Measurements from ENCODE around the gene RASL11B.

GRCh38 chr4:52866734-52867133, 4.6 kb downstream of the RASL11B start:
- TF ChIP-seq, protein P1, sequence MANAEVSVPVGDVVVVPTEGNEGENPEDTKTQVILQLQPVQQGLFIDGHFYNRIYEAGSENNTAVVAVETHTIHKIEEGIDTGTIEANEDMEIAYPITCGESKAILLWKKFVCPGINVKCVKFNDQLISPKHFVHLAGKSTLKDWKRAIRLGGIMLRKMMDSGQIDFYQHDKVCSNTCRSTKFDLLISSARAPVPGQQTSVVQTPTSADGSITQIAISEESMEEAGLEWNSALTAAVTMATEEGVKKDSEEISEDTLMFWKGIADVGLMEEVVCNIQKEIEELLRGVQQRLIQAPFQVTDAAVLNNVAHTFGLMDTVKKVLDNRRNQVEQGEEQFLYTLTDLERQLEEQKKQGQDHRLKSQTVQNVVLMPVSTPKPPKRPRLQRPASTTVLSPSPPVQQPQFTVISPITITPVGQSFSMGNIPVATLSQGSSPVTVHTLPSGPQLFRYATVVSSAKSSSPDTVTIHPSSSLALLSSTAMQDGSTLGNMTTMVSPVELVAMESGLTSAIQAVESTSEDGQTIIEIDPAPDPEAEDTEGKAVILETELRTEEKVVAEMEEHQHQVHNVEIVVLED (CRISPR knock-in tag; IDR thresholded peaks at IDR 0.05; ENCODE audit: borderline replicate concordance): no peak
- TF ChIP-seq ZNF569 (CRISPR knock-in tag; IDR thresholded peaks at IDR 0.05; ENCODE audit: borderline replicate concordance): no peak
- TF ChIP-seq, protein P2, sequence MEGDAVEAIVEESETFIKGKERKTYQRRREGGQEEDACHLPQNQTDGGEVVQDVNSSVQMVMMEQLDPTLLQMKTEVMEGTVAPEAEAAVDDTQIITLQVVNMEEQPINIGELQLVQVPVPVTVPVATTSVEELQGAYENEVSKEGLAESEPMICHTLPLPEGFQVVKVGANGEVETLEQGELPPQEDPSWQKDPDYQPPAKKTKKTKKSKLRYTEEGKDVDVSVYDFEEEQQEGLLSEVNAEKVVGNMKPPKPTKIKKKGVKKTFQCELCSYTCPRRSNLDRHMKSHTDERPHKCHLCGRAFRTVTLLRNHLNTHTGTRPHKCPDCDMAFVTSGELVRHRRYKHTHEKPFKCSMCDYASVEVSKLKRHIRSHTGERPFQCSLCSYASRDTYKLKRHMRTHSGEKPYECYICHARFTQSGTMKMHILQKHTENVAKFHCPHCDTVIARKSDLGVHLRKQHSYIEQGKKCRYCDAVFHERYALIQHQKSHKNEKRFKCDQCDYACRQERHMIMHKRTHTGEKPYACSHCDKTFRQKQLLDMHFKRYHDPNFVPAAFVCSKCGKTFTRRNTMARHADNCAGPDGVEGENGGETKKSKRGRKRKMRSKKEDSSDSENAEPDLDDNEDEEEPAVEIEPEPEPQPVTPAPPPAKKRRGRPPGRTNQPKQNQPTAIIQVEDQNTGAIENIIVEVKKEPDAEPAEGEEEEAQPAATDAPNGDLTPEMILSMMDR (CRISPR knock-in tag; IDR thresholded peaks at IDR 0.05): no peak
- no peak for TF ChIP-seq POLR2A (IDR thresholded peaks at IDR 0.05; ENCODE audit: insufficient read depth in 1 of 2, low read depth in 2 of 2, low read length in 2 of 2)
- TF ChIP-seq, protein P3, sequence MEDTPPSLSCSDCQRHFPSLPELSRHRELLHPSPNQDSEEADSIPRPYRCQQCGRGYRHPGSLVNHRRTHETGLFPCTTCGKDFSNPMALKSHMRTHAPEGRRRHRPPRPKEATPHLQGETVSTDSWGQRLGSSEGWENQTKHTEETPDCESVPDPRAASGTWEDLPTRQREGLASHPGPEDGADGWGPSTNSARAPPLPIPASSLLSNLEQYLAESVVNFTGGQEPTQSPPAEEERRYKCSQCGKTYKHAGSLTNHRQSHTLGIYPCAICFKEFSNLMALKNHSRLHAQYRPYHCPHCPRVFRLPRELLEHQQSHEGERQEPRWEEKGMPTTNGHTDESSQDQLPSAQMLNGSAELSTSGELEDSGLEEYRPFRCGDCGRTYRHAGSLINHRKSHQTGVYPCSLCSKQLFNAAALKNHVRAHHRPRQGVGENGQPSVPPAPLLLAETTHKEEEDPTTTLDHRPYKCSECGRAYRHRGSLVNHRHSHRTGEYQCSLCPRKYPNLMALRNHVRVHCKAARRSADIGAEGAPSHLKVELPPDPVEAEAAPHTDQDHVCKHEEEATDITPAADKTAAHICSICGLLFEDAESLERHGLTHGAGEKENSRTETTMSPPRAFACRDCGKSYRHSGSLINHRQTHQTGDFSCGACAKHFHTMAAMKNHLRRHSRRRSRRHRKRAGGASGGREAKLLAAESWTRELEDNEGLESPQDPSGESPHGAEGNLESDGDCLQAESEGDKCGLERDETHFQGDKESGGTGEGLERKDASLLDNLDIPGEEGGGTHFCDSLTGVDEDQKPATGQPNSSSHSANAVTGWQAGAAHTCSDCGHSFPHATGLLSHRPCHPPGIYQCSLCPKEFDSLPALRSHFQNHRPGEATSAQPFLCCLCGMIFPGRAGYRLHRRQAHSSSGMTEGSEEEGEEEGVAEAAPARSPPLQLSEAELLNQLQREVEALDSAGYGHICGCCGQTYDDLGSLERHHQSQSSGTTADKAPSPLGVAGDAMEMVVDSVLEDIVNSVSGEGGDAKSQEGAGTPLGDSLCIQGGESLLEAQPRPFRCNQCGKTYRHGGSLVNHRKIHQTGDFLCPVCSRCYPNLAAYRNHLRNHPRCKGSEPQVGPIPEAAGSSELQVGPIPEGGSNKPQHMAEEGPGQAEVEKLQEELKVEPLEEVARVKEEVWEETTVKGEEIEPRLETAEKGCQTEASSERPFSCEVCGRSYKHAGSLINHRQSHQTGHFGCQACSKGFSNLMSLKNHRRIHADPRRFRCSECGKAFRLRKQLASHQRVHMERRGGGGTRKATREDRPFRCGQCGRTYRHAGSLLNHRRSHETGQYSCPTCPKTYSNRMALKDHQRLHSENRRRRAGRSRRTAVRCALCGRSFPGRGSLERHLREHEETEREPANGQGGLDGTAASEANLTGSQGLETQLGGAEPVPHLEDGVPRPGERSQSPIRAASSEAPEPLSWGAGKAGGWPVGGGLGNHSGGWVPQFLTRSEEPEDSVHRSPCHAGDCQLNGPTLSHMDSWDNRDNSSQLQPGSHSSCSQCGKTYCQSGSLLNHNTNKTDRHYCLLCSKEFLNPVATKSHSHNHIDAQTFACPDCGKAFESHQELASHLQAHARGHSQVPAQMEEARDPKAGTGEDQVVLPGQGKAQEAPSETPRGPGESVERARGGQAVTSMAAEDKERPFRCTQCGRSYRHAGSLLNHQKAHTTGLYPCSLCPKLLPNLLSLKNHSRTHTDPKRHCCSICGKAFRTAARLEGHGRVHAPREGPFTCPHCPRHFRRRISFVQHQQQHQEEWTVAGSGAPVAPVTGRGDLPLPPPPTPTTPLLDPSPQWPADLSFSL (CRISPR knock-in tag; IDR thresholded peaks at IDR 0.05): no peak

All from HepG2 (cell line).